GM19452 (cell line): ENCODE results near the gene P2RY2.

ENCODE experiments used
- ATAC-seq: cut with Tn5 transposase; IDR thresholded peaks from one replicate; pipeline ENCODE4 v1.9.1; 2021; ENCODE audit not compliant: unreplicated experiment

The P2RY2 gene

DNA sequence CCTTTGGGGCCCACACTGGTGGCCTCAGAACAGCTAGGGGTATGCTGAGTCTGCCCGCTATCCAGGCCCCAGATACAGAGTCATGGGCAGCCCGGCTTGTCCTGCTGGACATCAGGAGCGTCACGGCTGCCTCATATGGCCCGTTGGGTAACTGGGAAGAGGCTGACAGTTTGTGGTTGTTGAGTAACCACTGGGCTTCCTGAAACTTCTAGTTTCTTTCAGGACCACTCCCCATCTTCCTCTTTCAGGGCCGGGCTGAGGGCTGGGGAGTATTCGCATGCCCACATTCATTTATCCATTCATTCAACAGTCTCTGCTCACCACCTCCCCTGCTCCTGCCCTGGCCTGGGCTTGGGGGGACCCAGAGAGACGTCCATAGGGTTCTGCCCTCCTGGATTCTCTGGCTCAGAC is 13.4 kb upstream of the P2RY2 start:
- ATAC-seq = no peak

DNA sequence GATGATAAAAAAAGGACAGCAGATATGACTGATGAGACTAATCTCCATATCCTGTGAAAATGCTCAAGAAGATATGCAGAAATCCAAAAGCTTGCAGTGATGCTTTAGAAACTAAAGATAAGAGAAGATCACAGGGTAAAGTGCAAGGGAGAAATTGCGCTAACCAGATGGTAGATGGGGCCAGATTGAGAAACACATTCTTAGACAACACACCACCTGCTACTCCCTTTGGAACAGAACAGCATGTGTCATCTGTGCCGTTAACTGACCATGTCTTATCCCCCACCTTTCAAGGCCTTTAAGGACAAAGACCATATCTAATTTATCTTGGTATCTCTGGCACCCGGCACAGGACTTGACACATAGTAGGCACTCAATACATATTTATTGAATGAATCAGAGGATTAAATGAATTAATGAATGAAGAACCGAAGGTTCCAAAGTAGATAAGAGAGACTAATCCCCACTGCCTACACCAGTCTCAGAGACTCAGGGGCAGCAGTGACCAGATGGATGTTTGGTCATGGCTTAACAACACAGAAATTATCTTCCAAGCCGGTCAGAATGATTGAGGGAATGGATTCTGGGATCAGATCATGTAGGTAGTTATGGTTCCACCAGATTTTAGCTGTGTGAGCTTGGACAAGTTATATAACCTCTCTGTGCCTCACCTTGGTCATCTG is 12.3 kb upstream of the P2RY2 start:
- ATAC-seq = no peak

DNA sequence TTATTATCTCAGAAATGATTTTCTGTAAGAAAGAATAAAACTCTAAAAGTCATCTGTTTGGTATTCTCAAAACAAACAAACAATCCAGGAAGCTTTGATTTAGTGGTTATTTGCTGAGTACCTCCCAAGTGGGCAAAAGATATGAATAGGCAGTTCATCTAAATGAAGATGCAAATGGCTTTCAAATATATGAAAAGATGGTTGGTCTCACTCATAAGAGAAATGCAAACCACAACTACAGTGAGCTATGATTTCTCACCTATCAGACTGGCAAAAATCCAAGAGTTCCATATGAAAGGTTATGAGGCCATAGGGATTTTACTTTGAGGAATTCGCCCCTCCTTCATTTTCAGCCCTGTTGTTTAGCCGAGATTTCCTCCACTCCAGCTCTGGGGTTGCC is 11.3 kb upstream of the P2RY2 start:
- no peak for ATAC-seq

DNA sequence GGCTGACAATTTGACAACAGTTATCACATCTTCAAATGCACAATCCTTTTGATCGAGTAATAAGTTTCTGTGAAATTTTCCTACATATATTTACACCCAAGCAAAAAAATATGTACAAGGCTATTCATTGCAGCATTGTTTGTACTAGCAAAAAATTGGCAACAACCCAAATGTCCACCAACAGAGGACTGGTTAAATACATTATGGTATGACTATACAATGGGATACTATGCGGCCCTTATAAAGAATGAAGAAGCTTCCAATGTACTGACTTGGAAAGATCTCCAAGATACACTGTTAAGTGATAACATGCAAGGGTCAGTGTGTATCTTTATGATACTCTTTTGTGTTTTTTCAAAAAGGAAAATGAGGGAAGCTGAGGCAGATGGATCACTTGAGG is 8.2 kb upstream of the P2RY2 start:
- no peak for ATAC-seq

DNA sequence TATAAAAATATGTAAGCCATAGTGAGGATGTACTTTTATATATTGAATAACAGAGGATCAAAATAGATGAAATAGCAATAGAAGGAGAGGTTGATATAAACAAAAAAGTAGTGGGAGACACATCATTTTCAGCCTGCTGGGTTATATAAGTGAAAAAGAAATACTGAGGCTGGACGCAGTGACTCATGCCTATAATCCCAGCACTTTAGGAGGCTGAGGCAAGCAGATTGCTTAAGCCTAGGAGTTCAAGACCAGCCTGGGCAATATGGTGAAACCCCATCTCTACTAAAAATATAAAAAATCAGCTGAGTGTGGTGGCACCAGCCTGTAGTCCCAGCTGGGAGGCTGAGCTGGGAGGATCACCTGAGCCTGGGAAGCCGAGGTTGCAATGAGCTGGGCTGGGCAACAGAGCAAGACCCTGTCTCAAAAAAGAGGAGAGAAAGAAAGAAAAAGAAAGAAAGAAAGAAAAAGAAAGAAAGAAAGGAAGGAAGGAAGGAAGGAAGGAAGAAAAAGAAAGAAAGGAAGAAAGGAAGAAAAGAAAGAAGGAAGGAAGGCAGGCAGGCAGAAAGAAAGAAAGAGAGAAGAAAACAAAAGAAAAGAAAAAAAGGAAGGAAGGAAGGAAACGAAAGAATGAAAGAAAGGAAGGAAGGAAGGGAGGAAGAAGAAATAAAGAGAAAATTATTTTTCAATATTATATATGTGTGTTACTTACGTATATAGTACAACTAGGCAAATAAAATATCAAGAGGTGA is 7.0 kb upstream of the P2RY2 start:
- ATAC-seq = no peak

DNA sequence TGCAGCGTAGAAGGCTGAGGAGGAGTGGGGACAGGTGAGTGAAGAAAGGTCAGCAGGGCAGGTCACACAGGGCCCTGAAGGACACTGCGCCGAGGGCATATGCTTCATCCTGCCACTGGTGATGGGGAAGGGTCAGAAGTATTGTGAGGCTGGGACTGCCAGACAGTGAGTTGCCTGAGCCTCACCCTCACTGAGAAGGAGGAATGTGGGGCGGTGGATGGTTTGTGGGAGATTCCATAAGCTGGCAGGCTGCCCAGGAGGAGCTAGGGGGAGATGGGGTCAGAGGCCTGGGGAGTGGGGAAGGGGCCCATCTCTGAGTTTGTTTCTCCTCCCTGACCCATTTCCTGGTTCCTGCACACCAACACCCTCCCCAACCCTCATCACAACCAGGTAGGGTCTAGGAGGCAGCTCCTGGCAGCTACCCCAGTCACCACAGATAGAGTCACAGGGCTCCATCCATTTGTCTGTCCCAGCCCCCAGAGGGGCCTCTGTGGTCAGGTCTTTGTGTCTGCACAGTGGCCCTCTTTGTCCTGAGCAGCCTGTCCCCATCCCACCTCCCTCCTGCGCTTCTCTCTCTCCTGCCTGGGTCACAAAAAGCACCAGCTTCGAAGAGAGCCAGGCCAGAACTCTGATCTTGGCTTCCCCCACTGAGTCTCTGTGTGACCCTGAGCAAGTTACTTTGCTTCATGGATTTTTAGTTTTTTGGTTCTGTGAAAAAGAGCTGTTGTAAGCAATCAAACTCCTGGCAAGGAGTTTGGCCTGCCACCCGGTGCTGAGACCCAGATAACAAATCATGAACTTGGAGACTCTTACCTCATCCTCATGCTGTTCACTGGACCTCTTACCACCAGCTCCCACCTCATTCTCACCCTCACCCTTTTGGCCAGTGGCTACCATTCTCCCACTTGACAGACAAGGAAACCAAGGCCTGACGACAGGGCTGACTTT is 4.6 kb upstream of the P2RY2 start:
- ATAC-seq = no peak

DNA sequence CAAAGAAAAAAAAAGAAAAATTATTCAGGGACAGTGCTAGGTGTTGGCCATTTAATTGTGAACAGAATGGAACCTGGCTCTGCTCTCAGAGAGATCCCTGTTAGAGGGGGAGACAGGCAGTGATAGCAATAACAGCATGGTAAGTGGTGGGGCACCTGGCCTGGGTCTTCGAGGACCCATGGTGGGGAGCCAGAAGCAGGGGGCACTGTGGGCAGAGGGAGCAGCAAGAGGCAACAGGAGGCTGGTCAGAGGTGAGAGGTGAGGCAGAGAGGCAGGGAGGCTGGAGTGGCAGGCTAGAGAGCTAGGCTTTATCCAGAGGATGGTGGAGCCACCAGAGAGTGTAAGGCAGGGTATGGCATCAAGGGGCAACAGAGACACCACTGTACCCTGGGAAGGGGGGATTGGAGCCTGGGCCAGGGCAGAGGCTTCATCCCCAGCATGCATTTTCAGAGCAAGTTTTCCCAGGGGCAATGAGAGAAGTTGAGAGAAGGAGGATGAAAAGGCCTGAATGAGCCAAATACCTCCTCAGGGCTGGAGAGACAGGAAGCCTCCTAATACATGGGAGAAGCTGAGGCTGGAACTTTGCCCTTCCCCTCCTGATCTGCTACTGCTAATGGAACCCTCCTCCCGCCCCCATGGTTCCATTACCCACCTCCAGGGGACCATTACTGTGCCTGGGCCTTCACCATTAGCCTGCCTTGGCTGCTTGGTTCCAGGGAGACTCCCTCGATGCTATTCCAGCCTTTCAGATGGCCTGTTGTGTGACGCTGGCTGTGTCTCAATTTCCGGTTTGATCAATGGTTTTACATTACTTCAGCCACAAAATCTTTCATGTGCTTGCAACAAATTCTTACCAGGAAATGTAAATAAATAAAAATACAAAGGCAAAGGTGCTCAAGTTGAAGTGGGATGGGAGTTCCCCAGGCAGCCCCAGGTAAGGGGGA is 2.6 kb upstream of the P2RY2 start:
- no peak for ATAC-seq

DNA sequence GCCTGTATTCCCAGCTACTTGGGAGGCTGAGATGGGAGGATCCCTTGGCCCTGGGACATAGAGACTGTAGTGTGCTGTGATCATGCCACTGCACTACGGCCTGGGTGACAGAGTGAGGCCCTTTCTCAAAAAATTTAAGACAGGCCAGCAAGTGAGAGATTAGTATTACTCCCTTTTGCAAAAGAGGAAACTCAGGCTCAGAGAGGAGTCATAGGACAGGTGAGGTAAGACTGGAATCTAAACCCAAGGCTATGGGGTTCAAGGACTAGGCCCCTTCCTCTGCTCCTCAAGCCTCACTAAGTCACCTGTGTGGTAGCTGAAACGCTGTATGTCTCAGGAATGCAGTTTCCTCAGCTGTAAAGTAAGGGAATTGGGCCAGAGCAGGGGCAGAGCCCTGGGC is 1.6 kb upstream of the P2RY2 start:
- ATAC-seq = no peak

DNA sequence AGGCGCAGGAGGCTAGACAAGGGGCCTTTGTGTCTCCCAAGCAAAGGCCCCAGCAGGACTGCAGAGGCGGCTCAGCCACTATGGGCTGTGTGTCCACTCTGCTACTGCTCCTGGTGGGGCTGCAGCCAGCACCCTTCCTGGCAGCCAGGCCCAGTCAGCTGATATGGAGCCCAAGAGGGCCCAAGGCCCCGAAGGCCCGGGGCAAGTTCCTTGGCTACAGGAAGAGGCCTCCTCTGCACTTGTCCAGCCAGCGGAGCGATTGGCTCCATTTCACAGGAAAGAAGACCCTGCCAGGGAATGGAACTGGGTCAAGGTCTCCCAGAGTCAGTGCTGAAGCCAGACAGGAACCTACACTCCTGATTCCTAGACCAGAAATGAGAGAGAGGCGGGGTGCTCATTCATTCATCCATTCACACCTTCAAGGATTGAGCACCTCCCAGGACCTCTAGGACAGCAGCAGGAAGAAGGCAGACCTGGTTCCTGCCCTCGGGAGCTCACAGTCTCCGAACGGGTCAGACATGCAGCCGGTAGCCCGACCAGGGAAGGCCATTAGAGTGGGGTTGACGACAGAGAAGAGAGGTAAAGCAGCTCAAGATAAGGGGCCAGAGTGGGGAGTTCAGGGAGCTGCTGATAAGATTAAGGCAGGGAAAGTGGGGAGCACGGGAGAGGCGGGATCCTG is 811 bp upstream of the P2RY2 start:
- no peak for ATAC-seq

DNA sequence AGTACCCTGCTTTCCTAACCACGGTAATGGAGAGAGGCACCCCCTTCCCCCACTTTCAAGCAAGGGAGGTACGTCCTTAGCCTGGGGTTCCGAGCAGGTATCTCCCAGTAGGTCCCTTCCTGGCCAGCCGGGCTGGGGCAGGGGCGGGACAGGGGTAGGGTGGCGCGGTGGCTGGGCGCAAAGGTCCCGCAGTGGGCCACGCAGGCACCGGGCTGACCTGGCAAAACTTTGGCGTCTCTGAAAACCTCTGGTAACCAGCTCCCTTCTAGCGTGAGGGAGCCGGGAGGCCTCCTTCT is 323 bp upstream of the P2RY2 start:
- no peak for ATAC-seq

DNA sequence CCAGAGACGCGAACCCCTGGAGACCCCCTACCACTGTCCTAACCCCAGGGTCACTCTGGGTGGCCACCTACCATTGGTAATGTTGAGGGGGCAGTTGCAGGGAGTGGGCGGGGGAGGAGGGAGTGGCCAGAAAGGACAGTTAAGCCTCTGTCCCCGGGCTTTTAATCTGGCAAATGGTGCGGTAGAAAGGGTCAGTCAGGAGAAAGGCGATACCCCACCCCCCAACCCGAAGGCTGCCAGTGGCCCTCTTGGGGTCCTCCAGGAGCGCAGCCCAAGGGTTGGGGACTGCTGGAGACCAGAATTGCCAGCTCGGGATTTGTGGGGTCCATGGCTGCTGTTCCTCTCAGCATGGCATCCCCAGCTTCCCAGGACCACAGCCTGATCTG is 742 bp downstream of the P2RY2 start:
- ATAC-seq = no peak

DNA sequence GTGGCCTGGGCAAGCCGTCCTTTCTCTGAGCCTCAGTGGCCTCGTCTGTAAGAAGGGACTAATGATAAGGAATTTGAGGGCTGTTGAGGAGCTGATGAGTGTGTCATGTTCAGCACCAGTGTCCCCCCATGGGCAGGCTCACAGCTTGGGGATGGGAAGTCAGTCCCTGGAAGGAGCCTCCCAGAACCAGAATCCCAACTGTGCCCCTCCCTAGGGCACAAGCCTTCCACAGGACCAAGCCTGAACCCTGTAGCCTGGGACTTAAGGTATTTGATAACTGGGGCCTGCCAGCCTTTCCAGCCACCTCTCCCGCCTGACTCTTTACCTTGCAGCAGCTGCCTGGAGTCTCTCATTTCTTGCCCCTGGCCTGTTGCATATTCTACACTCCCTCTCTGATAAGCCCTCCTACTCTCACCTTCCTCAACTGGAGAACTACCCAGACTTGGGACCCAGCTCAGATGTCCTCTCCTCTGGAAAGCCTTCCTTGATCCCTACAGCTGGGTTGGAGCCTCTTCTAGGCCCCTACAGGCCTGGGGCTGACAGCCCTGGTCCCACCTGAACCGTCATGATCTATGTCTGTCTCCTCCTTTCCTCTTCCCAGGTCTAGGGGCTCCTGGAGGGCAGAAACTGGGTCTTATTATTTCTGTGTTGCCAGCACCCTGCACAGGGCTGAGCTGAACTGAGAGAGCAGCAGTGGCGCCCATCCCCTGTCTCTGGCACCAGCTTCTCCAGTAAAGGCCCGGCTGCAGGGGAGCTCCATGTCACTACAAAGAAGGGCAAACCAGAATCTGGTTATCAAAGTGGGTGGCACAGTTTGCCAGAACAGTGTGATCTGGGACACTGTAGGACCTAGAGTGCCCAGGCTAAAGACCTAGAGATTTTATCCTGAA is 1.6 kb downstream of the P2RY2 start:
- no peak for ATAC-seq

DNA sequence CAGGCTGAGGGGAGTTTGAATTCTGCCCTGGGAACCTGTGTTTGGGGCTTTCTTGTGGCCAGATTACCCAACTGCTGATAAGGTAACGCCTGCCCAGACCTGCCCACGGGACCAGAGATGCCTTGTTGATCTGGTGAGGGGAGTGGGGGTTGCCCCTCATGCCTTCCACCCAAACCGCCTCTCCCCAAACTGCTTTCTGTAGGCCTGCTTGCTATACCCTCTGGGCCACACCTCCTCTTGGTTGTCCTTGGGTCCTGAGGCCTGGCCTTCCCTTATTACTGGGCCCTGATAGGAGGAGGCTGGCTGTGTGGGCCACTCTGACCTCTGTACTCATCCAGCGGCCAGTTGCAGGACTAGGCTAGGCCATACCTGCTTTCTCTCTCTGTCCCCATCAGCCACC is 3.4 kb downstream of the P2RY2 start:
- ATAC-seq = no peak

DNA sequence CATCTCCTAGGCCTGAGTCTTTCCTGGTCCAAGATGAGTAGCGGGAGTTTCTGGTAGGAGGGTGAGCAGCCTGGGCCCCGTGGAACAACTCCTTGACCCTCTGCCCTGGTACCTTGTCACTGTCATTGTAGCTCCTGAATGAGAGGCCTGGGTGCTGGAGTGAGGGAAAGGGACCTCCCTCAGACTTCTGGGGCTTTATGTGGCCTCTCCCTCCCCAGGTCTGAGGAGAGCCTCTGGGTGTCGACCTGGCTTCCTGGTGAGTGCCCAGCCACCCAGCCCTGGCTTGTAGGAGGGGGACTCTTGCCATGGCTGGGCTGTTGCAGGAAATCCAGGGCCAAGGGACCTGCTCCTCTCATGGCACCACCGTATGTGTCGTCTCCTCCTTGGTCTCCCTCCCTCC is 3.9 kb downstream of the P2RY2 start:
- ATAC-seq = no peak

DNA sequence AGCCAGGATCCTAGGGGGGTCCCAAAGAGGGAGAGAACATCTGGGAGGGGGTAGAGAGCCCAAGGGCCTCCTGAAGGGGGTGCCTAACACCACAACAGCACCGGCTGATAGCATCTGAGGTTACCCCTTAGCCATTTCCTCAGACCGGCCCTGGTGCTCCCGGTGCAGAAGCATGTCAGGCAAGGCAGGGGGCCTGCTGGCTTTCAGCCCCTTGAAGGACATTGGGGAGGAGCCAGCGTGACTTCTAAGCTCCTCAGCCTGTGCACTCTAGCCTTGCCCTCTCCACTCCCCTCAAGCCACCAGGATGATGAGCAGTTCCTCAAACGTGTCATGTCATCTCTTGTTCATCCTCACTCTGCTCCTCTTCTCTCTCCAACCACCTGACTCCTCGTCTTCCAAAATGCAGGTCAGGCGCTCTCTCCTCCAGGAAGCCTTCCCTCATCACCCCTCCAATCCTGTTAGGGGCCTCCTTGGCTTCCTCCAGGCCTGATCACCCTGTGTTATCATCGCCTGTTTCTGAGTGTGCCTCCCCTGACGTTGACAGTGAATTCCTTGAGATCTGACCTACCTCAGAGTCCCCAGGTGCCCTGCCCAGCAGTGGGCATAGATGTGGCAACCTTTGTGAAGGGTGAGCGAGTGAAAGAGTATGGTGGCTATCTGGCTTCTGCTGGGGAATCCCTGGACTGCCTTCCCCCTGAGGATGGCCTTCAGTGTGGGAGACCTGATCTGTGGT is 6.1 kb downstream of the P2RY2 start:
- no peak for ATAC-seq

DNA sequence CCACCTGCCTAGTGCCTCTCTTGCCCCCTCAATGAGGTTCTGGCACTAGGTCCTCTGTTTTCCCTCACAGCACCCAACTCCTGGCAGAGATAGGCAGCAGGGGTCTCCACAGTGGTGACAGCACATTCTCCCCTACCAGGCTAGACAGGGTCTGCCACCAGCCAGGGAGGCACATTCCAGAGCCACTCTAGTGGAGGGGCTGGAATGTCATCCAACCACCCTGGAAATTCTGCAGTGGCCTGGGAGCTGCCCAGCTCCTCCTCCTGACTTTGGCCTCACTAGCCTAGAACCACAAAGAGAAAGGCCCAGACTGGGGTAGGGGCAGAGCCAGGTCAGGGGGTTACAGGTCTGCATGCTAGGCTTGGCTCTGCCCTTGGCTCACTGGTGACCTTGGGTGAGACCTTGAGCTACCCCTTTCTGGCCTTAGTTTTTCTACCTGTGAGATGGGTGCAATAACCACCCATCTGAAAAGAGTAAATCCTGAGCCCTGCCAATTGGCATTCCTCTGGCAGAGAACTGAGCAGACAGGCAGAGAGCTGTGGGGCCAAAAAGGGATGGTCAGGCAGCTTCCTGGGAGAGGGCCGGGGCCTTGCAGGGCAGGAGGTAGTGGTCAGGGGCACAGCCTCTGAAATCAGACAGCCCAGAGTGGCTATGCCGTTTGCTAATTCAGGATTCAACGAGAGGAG is 7.1 kb downstream of the P2RY2 start:
- no peak for ATAC-seq

DNA sequence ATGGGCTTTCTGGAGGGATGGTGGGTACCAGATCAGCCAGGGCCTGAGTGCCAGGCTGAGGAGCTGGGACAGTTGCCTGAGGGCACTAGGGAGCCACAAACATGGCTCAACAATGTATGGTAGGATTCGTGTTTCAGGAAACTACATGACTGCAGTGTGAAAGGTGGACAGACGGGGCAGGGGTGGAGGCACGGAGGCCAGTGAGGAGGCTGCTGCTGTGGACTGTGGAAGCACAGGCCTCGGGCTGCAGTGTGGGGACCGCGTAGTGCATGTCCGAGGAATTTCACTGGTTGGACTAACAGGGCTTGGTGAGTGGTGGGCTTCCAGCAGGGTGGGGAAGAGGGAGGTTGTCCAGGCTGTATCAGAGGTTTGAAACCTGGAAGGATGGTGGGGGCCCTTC is 7.8 kb downstream of the P2RY2 start:
- no peak for ATAC-seq
